Measurements from ENCODE around the gene ACBD7.
A peak's percentile ranks its signal among the peaks of the same experiment; 100 is the strongest.

ACBD7 gene

GRCh38 chr10:15088428-15089261 lies at the start of gene ACBD7:
Gene ACBD7 (minus strand): TSS chr10:15088776. CDS start chr10:15088728, 48 bp downstream.
- H3K27ac Mint-ChIP-seq = no peak within 1 kb of the TSS
- H3K4me3 Mint-ChIP-seq = peak within 1 kb of the TSS; percentile 86
- H3K9me3 Mint-ChIP-seq = no peaks in the 10 kb centered on the region
- H3K27me3 Mint-ChIP-seq = peaks cover 4% of the 10 kb centered on the region
- ATAC-seq (ENCODE audit: low read depth) (peak; percentile 99), DNase-seq (ENCODE audit: low spot score in 2 of 2) (peak; percentile 72 to 76)
- H3K36me3 Mint-ChIP-seq = no peaks in the 10 kb centered on the region
- H3K4me1 Mint-ChIP-seq = peaks cover 3% of the 10 kb centered on the region

DNA sequence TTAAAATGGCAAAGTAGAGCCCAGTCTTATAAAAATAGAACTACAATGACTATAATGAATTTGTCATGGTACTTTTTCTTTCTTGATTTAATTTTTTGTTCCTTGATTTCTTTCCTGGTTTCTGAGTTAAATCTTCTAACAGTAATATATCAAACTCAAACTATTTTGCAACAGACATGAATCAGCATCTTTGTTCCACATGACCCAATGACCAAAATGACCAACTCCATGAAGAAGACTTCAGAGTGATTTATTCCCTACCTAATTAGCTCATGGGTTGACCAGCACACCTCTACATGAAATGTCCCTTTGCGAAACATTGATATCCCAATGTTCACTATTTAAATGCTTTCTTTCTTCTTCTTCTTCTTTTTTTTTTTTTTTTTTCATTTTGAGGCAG lies 49.1 kb upstream of the ACBD7 start:
- peaks cover 33% of the 10 kb centered on the region for H3K36me3 Mint-ChIP-seq
- DNase-seq (ENCODE audit: low spot score in 2 of 2) (no peak), ATAC-seq (ENCODE audit: low read depth) (no peak)
- H3K9me3 Mint-ChIP-seq = no peaks in the 10 kb centered on the region
- H3K27me3 Mint-ChIP-seq = peaks cover 2% of the 10 kb centered on the region
- peak overlapping the region; percentile 13 for H3K27ac Mint-ChIP-seq
- H3K4me3 Mint-ChIP-seq = no peak overlapping the region
- peaks cover 18% of the 10 kb centered on the region for H3K4me1 Mint-ChIP-seq

DNA sequence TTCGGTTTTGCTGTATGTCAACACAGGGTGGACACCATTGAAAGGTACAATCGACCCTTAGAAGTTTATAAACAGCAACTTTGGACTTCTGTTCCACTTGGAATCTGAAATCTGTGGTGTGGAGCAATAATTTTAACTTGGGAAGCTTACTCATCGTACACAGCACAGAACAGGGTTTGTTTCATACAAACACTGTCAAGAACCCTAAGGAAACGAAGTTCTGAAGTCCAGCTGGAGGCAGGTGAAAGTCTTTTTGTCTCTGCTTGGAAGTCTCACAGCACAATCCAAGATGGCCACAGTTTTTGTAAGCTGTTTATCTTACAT lies 48.4 kb upstream of the ACBD7 start:
- DNase-seq (ENCODE audit: low spot score in 2 of 2) = no peak

DNA sequence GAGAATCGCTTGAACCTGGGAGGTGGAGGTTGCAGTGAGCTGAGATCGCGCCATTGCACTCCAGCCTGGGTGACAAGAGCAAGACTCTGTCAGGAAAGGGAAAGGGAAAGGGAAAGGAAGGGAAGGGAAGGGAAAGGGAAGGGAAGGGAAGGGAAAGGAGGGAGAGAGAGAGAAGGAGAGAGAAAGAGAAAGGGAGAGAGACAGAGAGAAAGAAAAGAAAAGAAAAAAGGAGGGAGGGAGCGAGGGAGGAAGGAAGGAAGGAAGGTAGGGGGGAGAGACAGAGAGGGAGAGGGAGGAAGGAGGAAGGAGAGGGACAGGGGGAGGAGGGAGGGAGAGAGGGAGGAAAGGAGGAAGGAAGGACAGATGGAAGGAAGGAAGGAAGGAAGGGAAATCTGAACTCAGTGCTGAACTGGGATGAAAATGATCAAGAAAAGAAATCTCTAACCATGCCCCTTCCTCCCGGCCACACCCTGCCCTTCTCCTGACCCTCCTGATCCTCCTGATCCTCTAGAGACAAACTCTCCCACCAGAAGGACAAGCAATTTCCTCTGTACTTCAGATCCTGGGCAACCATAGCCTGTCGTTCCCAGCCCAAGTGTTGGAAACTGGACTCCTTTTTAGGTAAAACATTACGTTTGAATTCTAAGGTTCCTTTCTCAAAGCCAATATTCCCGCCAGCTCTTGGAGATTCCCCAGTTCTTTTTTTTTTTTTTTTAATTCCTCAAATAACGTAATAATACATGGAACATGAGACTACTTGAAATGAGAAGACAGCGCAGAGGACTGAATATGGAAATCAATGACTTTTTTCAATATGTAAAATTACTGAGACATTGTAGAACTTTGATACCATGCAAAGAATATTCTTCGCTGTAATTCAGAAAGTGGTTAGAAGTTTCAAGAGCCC lies 47.8 kb upstream of the ACBD7 start:
- H3K4me1 Mint-ChIP-seq = peaks cover 10% of the 10 kb centered on the region
- no peak for DNase-seq (ENCODE audit: low spot score in 2 of 2)
- H3K27ac Mint-ChIP-seq = peak overlapping the region; percentile 28
- H3K36me3 Mint-ChIP-seq = peaks cover 35% of the 10 kb centered on the region
- no peak overlapping the region for H3K4me3 Mint-ChIP-seq
- no peaks in the 10 kb centered on the region for H3K9me3 Mint-ChIP-seq
- no peak for ATAC-seq (ENCODE audit: low read depth)
- peaks cover 2% of the 10 kb centered on the region for H3K27me3 Mint-ChIP-seq

More for the DNA sequence above, 48.4 kb upstream of the ACBD7 start:
- H3K27me3 Mint-ChIP-seq = peaks cover 2% of the 10 kb centered on the region
- H3K27ac Mint-ChIP-seq = no peak overlapping the region
- ATAC-seq (ENCODE audit: low read depth) = no peak
- no peaks in the 10 kb centered on the region for H3K9me3 Mint-ChIP-seq
- H3K4me1 Mint-ChIP-seq = peaks cover 15% of the 10 kb centered on the region
- H3K36me3 Mint-ChIP-seq = peaks cover 33% of the 10 kb centered on the region
- no peak overlapping the region for H3K4me3 Mint-ChIP-seq

- ATAC-seq (ENCODE audit: low read depth) = no peak
- H3K9me3 Mint-ChIP-seq = no peaks in the 10 kb centered on the region
- H3K4me1 Mint-ChIP-seq = peaks cover 2% of the 10 kb centered on the region
- no peak for DNase-seq (ENCODE audit: low spot score in 2 of 2)
- H3K27me3 Mint-ChIP-seq = no peaks in the 10 kb centered on the region
- no peak overlapping the region for H3K4me3 Mint-ChIP-seq
- no peak overlapping the region for H3K27ac Mint-ChIP-seq
- H3K36me3 Mint-ChIP-seq = peaks cover 38% of the 10 kb centered on the region
These were observed 42.8 kb upstream of the ACBD7 start for GRCh38 chr10:15131330-15131729.

- Mint-ChIP-seq H3K27ac (no peak overlapping the region), H3K4me3 (no peak overlapping the region), H3K27me3 (no peaks in the 10 kb centered on the region), H3K4me1 (no peaks in the 10 kb centered on the region), H3K9me3 (no peaks in the 10 kb centered on the region), H3K36me3 (peaks cover 15% of the 10 kb centered on the region)
- ATAC-seq (ENCODE audit: low read depth) (no peak), DNase-seq (ENCODE audit: low spot score in 2 of 2) (no peak)
These were observed 36.3 kb upstream of the ACBD7 start for GRCh38 chr10:15124908-15125307.

DNA sequence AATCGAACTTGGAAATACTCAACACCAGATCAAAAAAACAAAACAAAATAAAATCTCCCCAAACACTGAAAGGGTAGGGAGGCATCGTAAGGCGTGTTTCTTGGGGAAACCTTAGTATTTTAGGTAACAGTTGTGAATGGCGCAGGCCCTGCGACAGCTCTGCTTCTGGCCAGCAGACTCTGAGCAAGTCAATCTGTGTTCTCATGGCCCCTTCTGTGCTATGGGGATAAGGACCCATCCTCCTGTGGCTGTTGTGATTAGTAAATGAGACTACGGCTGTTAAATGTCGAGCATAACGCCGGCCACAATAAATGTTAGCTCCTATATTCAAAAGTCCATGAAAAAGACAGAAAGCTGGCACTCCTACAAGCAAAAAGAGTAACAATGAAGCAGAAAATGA lies 35.6 kb upstream of the ACBD7 start:
- Mint-ChIP-seq H3K4me1 (no peaks in the 10 kb centered on the region), H3K9me3 (no peaks in the 10 kb centered on the region), H3K27me3 (no peaks in the 10 kb centered on the region), H3K36me3 (peaks cover 16% of the 10 kb centered on the region), H3K27ac (no peak overlapping the region), H3K4me3 (no peak overlapping the region)
- ATAC-seq (ENCODE audit: low read depth) (no peak), DNase-seq (ENCODE audit: low spot score in 2 of 2) (no peak)

GRCh38 chr10:15123749-15124184 lies 35.2 kb upstream of the ACBD7 start:
- DNase-seq (ENCODE audit: low spot score in 2 of 2) (no peak), ATAC-seq (ENCODE audit: low read depth) (no peak)
- Mint-ChIP-seq H3K9me3 (no peaks in the 10 kb centered on the region), H3K4me1 (no peaks in the 10 kb centered on the region), H3K27ac (no peak overlapping the region), H3K27me3 (no peaks in the 10 kb centered on the region), H3K4me3 (no peak overlapping the region), H3K36me3 (peaks cover 18% of the 10 kb centered on the region)

GRCh38 chr10:15122477-15123030 lies 34.0 kb upstream of the ACBD7 start:
- Mint-ChIP-seq H3K9me3 (no peaks in the 10 kb centered on the region), H3K4me1 (no peaks in the 10 kb centered on the region), H3K36me3 (peaks cover 13% of the 10 kb centered on the region), H3K27ac (no peak overlapping the region), H3K27me3 (no peaks in the 10 kb centered on the region), H3K4me3 (no peak overlapping the region)
- DNase-seq (ENCODE audit: low spot score in 2 of 2) = no peak
- ATAC-seq (ENCODE audit: low read depth) = peak; percentile 27

GRCh38 chr10:15121707-15122106 lies 33.1 kb upstream of the ACBD7 start:
- Mint-ChIP-seq H3K9me3 (no peaks in the 10 kb centered on the region), H3K36me3 (peaks cover 13% of the 10 kb centered on the region), H3K4me3 (no peak overlapping the region), H3K27me3 (no peaks in the 10 kb centered on the region), H3K27ac (no peak overlapping the region), H3K4me1 (no peaks in the 10 kb centered on the region)
- ATAC-seq (ENCODE audit: low read depth) (no peak), DNase-seq (ENCODE audit: low spot score in 2 of 2) (no peak)

- H3K27me3 Mint-ChIP-seq = no peaks in the 10 kb centered on the region
- ATAC-seq (ENCODE audit: low read depth) (no peak), DNase-seq (ENCODE audit: low spot score in 2 of 2) (no peak)
- H3K4me1 Mint-ChIP-seq = no peaks in the 10 kb centered on the region
- H3K9me3 Mint-ChIP-seq = no peaks in the 10 kb centered on the region
- H3K36me3 Mint-ChIP-seq = peaks cover 10% of the 10 kb centered on the region
- H3K27ac Mint-ChIP-seq = no peak overlapping the region
- H3K4me3 Mint-ChIP-seq = no peak overlapping the region
These were observed 31.9 kb upstream of the ACBD7 start for GRCh38 chr10:15120523-15120922.

- no peaks in the 10 kb centered on the region for H3K27me3 Mint-ChIP-seq
- H3K4me3 Mint-ChIP-seq = no peak overlapping the region
- H3K9me3 Mint-ChIP-seq = no peaks in the 10 kb centered on the region
- no peaks in the 10 kb centered on the region for H3K4me1 Mint-ChIP-seq
- ATAC-seq (ENCODE audit: low read depth) (no peak), DNase-seq (ENCODE audit: low spot score in 2 of 2) (no peak)
- H3K27ac Mint-ChIP-seq = no peak overlapping the region
- H3K36me3 Mint-ChIP-seq = peaks cover 9% of the 10 kb centered on the region
These were observed 30.0 kb upstream of the ACBD7 start for GRCh38 chr10:15118615-15119014.

GRCh38 chr10:15116225-15116624 lies 27.6 kb upstream of the ACBD7 start:
- Mint-ChIP-seq H3K4me3 (no peak overlapping the region), H3K27ac (no peak overlapping the region), H3K27me3 (no peaks in the 10 kb centered on the region), H3K4me1 (no peaks in the 10 kb centered on the region), H3K36me3 (peaks cover 14% of the 10 kb centered on the region), H3K9me3 (no peaks in the 10 kb centered on the region)
- DNase-seq (ENCODE audit: low spot score in 2 of 2) (no peak), ATAC-seq (ENCODE audit: low read depth) (no peak)

GRCh38 chr10:15113766-15114165 lies 25.2 kb upstream of the ACBD7 start:
- Mint-ChIP-seq H3K27ac (no peak overlapping the region), H3K27me3 (no peaks in the 10 kb centered on the region), H3K4me1 (no peaks in the 10 kb centered on the region), H3K36me3 (peaks cover 13% of the 10 kb centered on the region), H3K9me3 (no peaks in the 10 kb centered on the region), H3K4me3 (no peak overlapping the region)
- ATAC-seq (ENCODE audit: low read depth) (no peak), DNase-seq (ENCODE audit: low spot score in 2 of 2) (no peak)

Data from memory B cell (primary cell).